Naive thymus-derived CD4-positive, alpha-beta T cell (primary cell): ENCODE results near the gene SLC4A9. TPM values are rescaled to one million over a fixed set of nuclear protein-coding genes. Genes with fewer than 3 reads are reported as not detected.

Experiments
- ATAC-seq: fragments of 150-1000 bp; cut with Tn5 transposase; 2 replicates; pipeline ENCODE4 v1.10.0; 2021; ENCODE audit warnings: mild to moderate bottlenecking, moderate library complexity
- CTCF ChIA-PET: fragments of 350-600 bp; sonication (Branson Sonifier 250); formaldehyde crosslinking; loops from one replicate; lab custom pipeline; 2021; ENCODE audit warnings: antibody characterized with exemption; lab: Charles Lee
- POLR2A ChIA-PET: fragments of 350-600 bp; sonication (Branson Sonifier 250); formaldehyde crosslinking; loops from one replicate; lab custom pipeline; 2021; ENCODE audit warnings: antibody characterized with exemption, inconsistent platforms; lab: Charles Lee
- DNase-seq, 9 donors: peaks; one replicate each; pipeline versions ENCODE4 v3.0.0 to v3.0.0-alpha.2; 2020 to 2022; ENCODE audit warnings: mixed read lengths in 1 of 9
- H3K27ac ChIP-seq: one replicate; pipeline ENCODE4 v1.7.0; 2013; ENCODE audit warnings: mild to moderate bottlenecking, low read depth, low read length, moderate library complexity
- H3K27me3 ChIP-seq, 2 donors: one replicate each; pipeline ENCODE4 v1.7.0; 2013; ENCODE audit warnings: low read length in 2 of 2, mild to moderate bottlenecking in 2 of 2, moderate library complexity in 2 of 2; ENCODE audit not compliant: control insufficient read depth in 2 of 2, insufficient read depth in 2 of 2
- H3K36me3 ChIP-seq, 3 experiments: 1 replicate in 2 of 3; 2 replicates in 1 of 3; pipeline ENCODE4 v1.7.0; 2013; ENCODE audit warnings: low read length in 3 of 3, mild to moderate bottlenecking in 3 of 3, moderate library complexity in 1 of 3; ENCODE audit not compliant: insufficient read depth in 3 of 3, control insufficient read depth in 2 of 3
- H3K4me1 ChIP-seq, 2 donors: one replicate each; pipeline ENCODE4 v1.7.0; 2013; ENCODE audit warnings: low read length in 2 of 2, mild to moderate bottlenecking in 2 of 2, moderate library complexity in 1 of 2; ENCODE audit not compliant: control insufficient read depth in 2 of 2, insufficient read depth in 2 of 2
- H3K4me3 ChIP-seq: 2 replicates; pipeline ENCODE4 v1.7.0; 2013; ENCODE audit warnings: mild to moderate bottlenecking, low read length
- H3K9me3 ChIP-seq, 3 experiments: 1 replicate in 2 of 3; 2 replicates in 1 of 3; pipeline ENCODE4 v1.7.0; 2013; ENCODE audit warnings: low read length in 3 of 3; ENCODE audit not compliant: control insufficient read depth in 2 of 3
- H3K27ac Mint-ChIP-seq, 9 donors: one replicate each; pipeline ENCODE4 v1.8.0; 2020 to 2022; ENCODE audit warnings: mixed read lengths in 9 of 9, mild to moderate bottlenecking in 8 of 9, moderate library complexity in 5 of 9, inconsistent platforms in 2 of 9
- H3K27me3 Mint-ChIP-seq, 5 donors: one replicate each; pipeline ENCODE4 v1.8.0; 2021 to 2022; ENCODE audit warnings: mixed read lengths in 5 of 5, mild to moderate bottlenecking in 1 of 5
- H3K36me3 Mint-ChIP-seq, 5 donors: one replicate each; pipeline ENCODE4 v1.8.0; 2020 to 2022; ENCODE audit warnings: mixed read lengths in 5 of 5, mild to moderate bottlenecking in 3 of 5, inconsistent platforms in 1 of 5
- H3K4me1 Mint-ChIP-seq, 7 donors: one replicate each; pipeline ENCODE4 v1.8.0; 2020 to 2022; ENCODE audit warnings: mixed read lengths in 7 of 7, mild to moderate bottlenecking in 3 of 7, inconsistent platforms in 1 of 7
- H3K4me3 Mint-ChIP-seq, 10 donors: one replicate each; pipeline ENCODE4 v1.8.0; 2020 to 2022; ENCODE audit warnings: mild to moderate bottlenecking in 10 of 10, mixed read lengths in 10 of 10, moderate library complexity in 6 of 10, inconsistent platforms in 2 of 10
- H3K9me3 Mint-ChIP-seq, 11 donors: one replicate each; pipeline ENCODE4 v1.8.0; 2020 to 2022; ENCODE audit warnings: mixed read lengths in 11 of 11, mild to moderate bottlenecking in 4 of 11, inconsistent platforms in 1 of 11, moderate library complexity in 1 of 11
- intact Hi-C, 2 donors: fragments of 100-400 bp; cut with micrococcal nuclease; formaldehyde crosslinking; loops; one replicate each; pipeline ENCODE4 v1.15.1; 2023
- polyA plus RNA-seq, 2 donors: library from polyadenylated mRNA; unstranded; fragments of 300-500 nt; fragmentation: Illumina TruSeq; gene quantifications; one replicate each; pipeline ENCODE4 v1.2.3, GENCODE V29; 2021
- total RNA-seq, 6 experiments: library from RNA in 5 of 6; stranded (reverse) in 5 of 6; gene quantifications; 1 replicate in 5 of 6; 2 replicates in 1 of 6; pipeline ENCODE4 v1.2.3 and lab custom pipeline; 2021 to 2026

SLC4A9 gene
- total and polyA plus RNA-seq, 7 experiments from 2014 or later, result 0.13 to 0.96 (median 0.34) TPM; not detected in 4

- ATAC-seq (peak; percentile 34), DNase-seq (no peak)
- CTCF ChIA-PET, result interaction anchor here (0.8 kb wide), 1 partner anchor 22 kb away, joined by 3 read pairs; the partner anchor contains the start of gene HBEGF
These were observed 35.3 kb upstream of the SLC4A9 start for GRCh38 chr5:140324617-140325241.

GRCh38 chr5:140325486-140325885, 34.5 kb upstream of the SLC4A9 start:
- H3K27ac ChIP-seq, result no peak overlapping the region
- ChIA-PET CTCF (no interaction called here), POLR2A (no interaction called here)
- intact Hi-C loops, result no loop called here
- H3K36me3 ChIP-seq, result no peaks in the 10 kb centered on the region
- H3K36me3 Mint-ChIP-seq, result peaks cover 0 to 4% (median 0%) of the 10 kb centered on the region in 5 donors
- H3K4me1 ChIP-seq, result no peaks in the 10 kb centered on the region
- H3K4me1 Mint-ChIP-seq, result peaks cover 0 to 4% (median 0%) of the 10 kb centered on the region in 7 donors
- H3K27me3 ChIP-seq, result no peaks in the 10 kb centered on the region
- H3K4me3 ChIP-seq, result no peak overlapping the region
- no peaks in the 10 kb centered on the region for H3K27me3 Mint-ChIP-seq
- ATAC-seq, result no peak
- no peak for DNase-seq
- no peak overlapping the region for H3K4me3 Mint-ChIP-seq
- H3K9me3 ChIP-seq, result no peaks in the 10 kb centered on the region
- H3K27ac Mint-ChIP-seq, result peak overlapping the region in 1 of 9 donors; percentile 22
- H3K9me3 Mint-ChIP-seq, result peaks cover 0 to 2% (median 0%) of the 10 kb centered on the region in 11 donors

More at GRCh38 chr5:140324617-140325241, 35.3 kb upstream of the SLC4A9 start:
- POLR2A ChIA-PET, result no interaction called here
- Mint-ChIP-seq H3K4me1 (peaks cover 0 to 4% (median 0%) of the 10 kb centered on the region in 7 donors), H3K9me3 (peaks cover 0 to 2% (median 0%) of the 10 kb centered on the region in 11 donors), H3K4me3 (no peak overlapping the region), H3K27ac (no peak overlapping the region), H3K36me3 (peaks cover 0 to 4% (median 0%) of the 10 kb centered on the region in 5 donors), H3K27me3 (no peaks in the 10 kb centered on the region)
- H3K27ac ChIP-seq, result no peak overlapping the region
- no peaks in the 10 kb centered on the region for H3K36me3 ChIP-seq
- no peaks in the 10 kb centered on the region for H3K27me3 ChIP-seq
- intact Hi-C loops, result no loop called here
- H3K4me1 ChIP-seq, result no peaks in the 10 kb centered on the region
- no peak overlapping the region for H3K4me3 ChIP-seq
- H3K9me3 ChIP-seq, result no peaks in the 10 kb centered on the region

- ChIA-PET CTCF (no interaction called here), POLR2A (interaction anchor here (0.6 kb wide), 1 partner anchor 227 kb away, joined by 4 read pairs; no protein-coding TSS in a partner anchor)
- Mint-ChIP-seq H3K36me3 (peaks cover 0 to 5% (median 0%) of the 10 kb centered on the region in 5 donors), H3K27ac (no peak overlapping the region), H3K9me3 (peaks cover 0 to 2% (median 0%) of the 10 kb centered on the region in 11 donors), H3K4me3 (no peak overlapping the region), H3K4me1 (peaks cover 0 to 4% (median 0%) of the 10 kb centered on the region in 7 donors), H3K27me3 (no peaks in the 10 kb centered on the region)
- DNase-seq (no peak), ATAC-seq (no peak)
- H3K27me3 ChIP-seq, result no peaks in the 10 kb centered on the region
- no peak overlapping the region for H3K27ac ChIP-seq
- H3K4me1 ChIP-seq, result no peaks in the 10 kb centered on the region
- H3K36me3 ChIP-seq, result no peaks in the 10 kb centered on the region
- no peak overlapping the region for H3K4me3 ChIP-seq
- H3K9me3 ChIP-seq, result no peaks in the 10 kb centered on the region
- intact Hi-C loops, result no loop called here
These were observed 32.4 kb upstream of the SLC4A9 start for GRCh38 chr5:140327589-140327988.

- no peak for DNase-seq
- H3K9me3 ChIP-seq, result no peaks in the 10 kb centered on the region
- ChIA-PET CTCF (interaction anchor here (0.7 to 1.0 kb wide), 2 partner anchors 23 to 390 kb away, joined by 3 to 5 read pairs; no protein-coding TSS in a partner anchor), POLR2A (interaction anchor here (0.6 to 0.8 kb wide), 2 partner anchors 56 to 226 kb away, joined by 4 read pairs; no protein-coding TSS in a partner anchor)
- Mint-ChIP-seq H3K4me1 (peaks cover 0 to 4% (median 0%) of the 10 kb centered on the region in 7 donors), H3K27ac (no peak overlapping the region), H3K27me3 (no peaks in the 10 kb centered on the region), H3K36me3 (peaks cover 0 to 10% (median 0%) of the 10 kb centered on the region in 5 donors), H3K4me3 (no peak overlapping the region), H3K9me3 (peaks cover 0 to 2% (median 0%) of the 10 kb centered on the region in 11 donors)
- intact Hi-C loops, result no loop called here
- no peak for ATAC-seq
- H3K4me3 ChIP-seq, result no peak overlapping the region
- no peak overlapping the region for H3K27ac ChIP-seq
- no peaks in the 10 kb centered on the region for H3K27me3 ChIP-seq
- H3K4me1 ChIP-seq, result no peaks in the 10 kb centered on the region
- no peaks in the 10 kb centered on the region for H3K36me3 ChIP-seq
These were observed 31.8 kb upstream of the SLC4A9 start for GRCh38 chr5:140328036-140328764.

- Histone ChIP-seq H3K27me3 (no peaks in the 10 kb centered on the region), H3K27ac (no peak overlapping the region), H3K4me3 (no peak overlapping the region), H3K9me3 (no peaks in the 10 kb centered on the region), H3K4me1 (no peaks in the 10 kb centered on the region), H3K36me3 (peaks cover 0 to 4% (median 0%) of the 10 kb centered on the region in 3 experiments)
- ChIA-PET POLR2A (interaction anchor here (0.8 kb wide), 1 partner anchor 221 kb away, joined by 4 read pairs; no protein-coding TSS in a partner anchor), CTCF (no interaction called here)
- Mint-ChIP-seq H3K27me3 (no peaks in the 10 kb centered on the region), H3K27ac (no peak overlapping the region), H3K36me3 (peaks cover 0 to 18% (median 4%) of the 10 kb centered on the region in 5 donors), H3K4me1 (peaks cover 0 to under 1% (median 0%) of the 10 kb centered on the region in 7 donors), H3K9me3 (no peaks in the 10 kb centered on the region), H3K4me3 (no peak overlapping the region)
- intact Hi-C loops, result no loop called here
- no peak for ATAC-seq
- no peak for DNase-seq
These were observed 30.1 kb upstream of the SLC4A9 start for GRCh38 chr5:140329739-140330481.

- Mint-ChIP-seq H3K27ac (no peak overlapping the region), H3K9me3 (no peaks in the 10 kb centered on the region), H3K36me3 (peaks cover 0 to 27% (median 4%) of the 10 kb centered on the region in 5 donors), H3K4me3 (no peak overlapping the region), H3K4me1 (peaks cover 0 to 12% (median 0%) of the 10 kb centered on the region in 7 donors), H3K27me3 (no peaks in the 10 kb centered on the region)
- H3K27ac ChIP-seq, result no peak overlapping the region
- H3K36me3 ChIP-seq, result peaks cover 0 to 4% (median 0%) of the 10 kb centered on the region in 3 experiments
- CTCF ChIA-PET, result no interaction called here
- intact Hi-C loops, result no loop called here
- no peak for ATAC-seq
- no peak for DNase-seq
- POLR2A ChIA-PET, result no interaction called here
- H3K9me3 ChIP-seq, result no peaks in the 10 kb centered on the region
- no peaks in the 10 kb centered on the region for H3K4me1 ChIP-seq
- no peaks in the 10 kb centered on the region for H3K27me3 ChIP-seq
- H3K4me3 ChIP-seq, result no peak overlapping the region
These were observed 28.4 kb upstream of the SLC4A9 start for GRCh38 chr5:140331638-140332037.
